Activated CD4-positive, alpha-beta T cell treated with anti-CD3 and anti-CD28 coated beads, Interleukin-2, Interleukin-6, amounts not matched to agents 100 ng/mL and 50 ng/mL, durations not matched to agents 16 hours and 8 hours (primary cell): Measurements from ENCODE around the gene MOCS2.
A peak's percentile ranks its signal among the peaks of the same experiment; 100 is the strongest.
"Not testable (repeated sequence)": the region's sequence is repeated elsewhere in the genome, so short reads cannot be mapped to it uniquely, and the experiment has no call there.

Experiments used
- DNase-seq: peaks from one replicate; pipeline ENCODE4 v3.0.0-alpha.2; 2020

Gene MOCS2

GRCh38 chr5:53109443-53110127 lies at the start of gene MOCS2:
MOCS2 (minus strand) TSS chr5:53109757; CDS start chr5:53107174, 2,583 bp downstream.
- peak; percentile 94 for DNase-seq

- DNase-seq, result no peak
These were observed 42.3 kb upstream of the MOCS2 start for GRCh38 chr5:53151713-53152458.

GRCh38 chr5:53133020-53133419 lies 23.5 kb upstream of the MOCS2 start:
- no peak for DNase-seq

GRCh38 chr5:53130266-53130665 lies 20.7 kb upstream of the MOCS2 start:
- no peak for DNase-seq

GRCh38 chr5:53128481-53128880 lies 18.9 kb upstream of the MOCS2 start:
- no peak for DNase-seq

- DNase-seq, result no peak
These were observed 17.6 kb upstream of the MOCS2 start for GRCh38 chr5:53127107-53127506.

GRCh38 chr5:53126521-53126920 lies 17.0 kb upstream of the MOCS2 start:
- no peak for DNase-seq

GRCh38 chr5:53123702-53124101 lies 14.1 kb upstream of the MOCS2 start:
- no peak for DNase-seq

GRCh38 chr5:53120165-53120564 lies 10.6 kb upstream of the MOCS2 start:
- no peak for DNase-seq

GRCh38 chr5:53118879-53119278 lies 9.3 kb upstream of the MOCS2 start:
- no peak for DNase-seq

GRCh38 chr5:53116597-53116996 lies 7.0 kb upstream of the MOCS2 start:
- DNase-seq, result no peak

GRCh38 chr5:53114988-53115387 lies 5.4 kb upstream of the MOCS2 start:
- DNase-seq, result no peak

GRCh38 chr5:53113947-53114346 lies 4.4 kb upstream of the MOCS2 start:
- no peak for DNase-seq

GRCh38 chr5:53112909-53113308 lies 3.4 kb upstream of the MOCS2 start:
- DNase-seq, result no peak

GRCh38 chr5:53112307-53112706 lies 2.8 kb upstream of the MOCS2 start:
- DNase-seq, result not testable (repeated sequence)

GRCh38 chr5:53111139-53111538 lies 1.6 kb upstream of the MOCS2 start:
- DNase-seq, result no peak

- peak; percentile 4 for DNase-seq
These were observed 599 bp upstream of the MOCS2 start for GRCh38 chr5:53110156-53110555.

- peak; percentile 3 for DNase-seq
These were observed 508 bp downstream of the MOCS2 start for GRCh38 chr5:53109056-53109442.

- no peak for DNase-seq
These were observed 3.8 kb downstream of the MOCS2 start for GRCh38 chr5:53105611-53106300.

- no peak for DNase-seq
These were observed 9.0 kb downstream of the MOCS2 start for GRCh38 chr5:53100606-53101005.

- DNase-seq, result no peak
These were observed 10.0 kb downstream of the MOCS2 start for GRCh38 chr5:53099546-53099945.

- DNase-seq, result peak; percentile 80
These were observed 13.5 kb downstream of the MOCS2 start for GRCh38 chr5:53095931-53096525.

GRCh38 chr5:53095217-53095616 lies 14.3 kb downstream of the MOCS2 start:
- no peak for DNase-seq

GRCh38 chr5:53092242-53092641 lies 17.3 kb downstream of the MOCS2 start:
- DNase-seq, result no peak
